Mononuclear cell (primary cell): ENCODE results near the gene AK4. TPM values are rescaled to one million over a fixed set of nuclear protein-coding genes. Genes with fewer than 3 reads are reported as not detected.
"Not testable (repeated sequence)": the region's sequence is repeated elsewhere in the genome, so short reads cannot be mapped to it uniquely, and the experiment has no call there.

Experiments
- H3K27me3 ChIP-seq: 2 replicates; pipeline ENCODE4 v1.6.0; 2011; ENCODE audit warnings: low read length, control low read depth; ENCODE audit not compliant: insufficient read depth
- H3K4me1 ChIP-seq: 2 replicates; pipeline ENCODE4 v1.5.1; 2011; ENCODE audit warnings: mild to moderate bottlenecking, low read length, control low read depth; ENCODE audit not compliant: insufficient read depth
- H3K4me3 ChIP-seq: 2 replicates; pipeline ENCODE4 v1.5.1; 2011; ENCODE audit warnings: mild to moderate bottlenecking, low read length, moderate library complexity
- H3K9me3 ChIP-seq: 2 replicates; pipeline ENCODE4 v1.5.1; 2011; ENCODE audit warnings: low read depth, mild to moderate bottlenecking, control low read depth, low read length
- total RNA-seq: library from RNA; depleted of rRNA; stranded (reverse); fragments of >200 nt; gene quantifications from one replicate; pipeline ENCODE4 v1.2.3, GENCODE V29; 2012

The AK4 gene
- total RNA-seq = 2.9 TPM

- Histone ChIP-seq H3K4me3 (peak within 1 kb of the TSS; percentile 46), H3K4me1 (peaks cover 18% of the 10 kb centered on the region), H3K27me3 (peaks cover 29% of the 10 kb centered on the region)
- not testable (repeated sequence) for H3K9me3 ChIP-seq
Measured at GRCh38 chr1:65148178-65148547, at the start of gene AK4. AK4 (plus strand) TSS chr1:65148203; CDS start chr1:65148408, 205 bp downstream.

- Histone ChIP-seq H3K9me3 (peaks cover 11% of the 10 kb centered on the region), H3K27me3 (no peaks in the 10 kb centered on the region), H3K4me1 (no peaks in the 10 kb centered on the region), H3K4me3 (no peak overlapping the region)
Measured at GRCh38 chr1:65103807-65104206, 44.2 kb upstream of the AK4 start.

DNA sequence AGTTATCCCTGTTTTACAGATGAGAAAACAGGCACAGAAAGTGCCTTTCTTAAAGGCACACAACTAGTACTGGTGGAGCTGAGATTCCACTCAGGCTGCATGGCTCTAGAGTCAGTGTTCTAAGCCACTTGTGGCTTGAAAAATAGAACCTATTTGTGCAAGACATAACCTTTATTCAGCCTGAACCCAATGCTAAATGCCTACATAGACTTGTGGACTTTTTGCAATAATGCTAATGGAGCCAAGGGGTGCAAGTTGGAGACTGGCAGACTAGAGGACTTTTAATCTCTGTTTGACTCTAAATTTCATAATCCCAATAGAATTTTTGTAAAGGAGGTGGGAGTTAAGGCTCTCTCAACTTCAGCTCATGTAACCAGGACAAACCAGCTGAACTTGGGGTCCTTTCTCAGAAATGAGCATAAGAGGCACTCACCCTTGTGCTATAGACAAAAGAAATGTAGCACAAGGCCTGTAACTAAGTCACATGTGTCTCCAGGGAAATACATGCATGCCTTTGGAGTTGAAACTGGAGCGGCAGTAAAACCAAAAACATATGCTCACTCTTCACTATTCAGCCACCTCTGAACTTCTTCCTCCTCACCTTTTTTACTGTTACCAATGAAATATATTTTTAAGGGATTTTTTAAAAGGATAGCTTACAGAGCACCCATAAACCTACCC is 43.0 kb upstream of the AK4 start:
- Histone ChIP-seq H3K4me3 (no peak overlapping the region), H3K4me1 (no peaks in the 10 kb centered on the region), H3K27me3 (no peaks in the 10 kb centered on the region), H3K9me3 (peaks cover 1% of the 10 kb centered on the region)

DNA sequence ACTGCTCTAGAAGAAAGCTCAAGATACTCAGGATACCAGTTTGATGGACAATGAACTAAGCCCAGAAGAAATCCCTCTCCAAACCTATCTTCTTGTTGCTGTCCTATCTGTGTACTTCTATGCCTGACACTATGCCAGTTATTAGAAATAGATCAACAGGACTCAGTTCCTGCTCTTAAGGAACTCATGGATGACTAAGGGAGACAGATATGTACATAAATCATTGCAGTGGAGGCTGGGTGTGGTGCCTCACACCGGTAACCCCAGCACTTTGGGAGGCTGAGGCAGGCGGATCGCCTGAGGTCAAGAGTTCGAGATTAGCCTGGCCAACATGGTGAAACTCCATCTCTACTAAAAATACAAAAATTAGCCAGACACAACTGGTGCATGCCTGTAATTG is 42.4 kb upstream of the AK4 start:
- Histone ChIP-seq H3K4me3 (no peak overlapping the region), H3K4me1 (no peaks in the 10 kb centered on the region), H3K9me3 (no peaks in the 10 kb centered on the region), H3K27me3 (no peaks in the 10 kb centered on the region)

DNA sequence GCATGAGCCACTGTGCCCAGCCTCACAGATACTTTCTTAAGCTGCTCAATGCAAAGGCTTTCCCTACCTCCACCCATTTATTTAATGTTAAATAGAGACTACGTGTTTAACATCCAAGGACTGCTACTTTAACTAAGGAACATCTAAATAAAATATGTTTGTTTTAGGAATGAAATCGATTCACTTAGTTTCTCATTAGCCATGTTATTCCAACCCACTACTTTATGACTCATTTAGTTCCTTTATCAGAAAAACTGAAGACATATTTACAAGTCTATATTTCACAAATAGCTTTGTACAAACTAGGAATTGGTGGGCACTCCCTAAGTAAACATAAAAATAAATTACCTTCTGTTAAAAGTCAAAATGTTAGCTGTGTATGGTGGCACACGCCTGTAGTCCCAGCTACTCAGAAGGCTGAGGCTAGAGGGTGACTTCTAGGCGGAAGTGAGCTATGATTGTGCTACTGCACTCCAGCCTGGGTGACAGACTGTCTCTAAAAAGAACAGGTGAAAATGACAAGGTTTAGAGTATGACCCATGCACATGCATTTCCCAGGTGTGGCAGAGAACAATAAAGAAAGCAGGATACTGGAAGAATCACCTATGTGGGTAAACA is 39.9 kb upstream of the AK4 start:
- H3K9me3 ChIP-seq = no peaks in the 10 kb centered on the region
- peaks cover 3% of the 10 kb centered on the region for H3K4me1 ChIP-seq
- no peak overlapping the region for H3K4me3 ChIP-seq
- no peaks in the 10 kb centered on the region for H3K27me3 ChIP-seq

DNA sequence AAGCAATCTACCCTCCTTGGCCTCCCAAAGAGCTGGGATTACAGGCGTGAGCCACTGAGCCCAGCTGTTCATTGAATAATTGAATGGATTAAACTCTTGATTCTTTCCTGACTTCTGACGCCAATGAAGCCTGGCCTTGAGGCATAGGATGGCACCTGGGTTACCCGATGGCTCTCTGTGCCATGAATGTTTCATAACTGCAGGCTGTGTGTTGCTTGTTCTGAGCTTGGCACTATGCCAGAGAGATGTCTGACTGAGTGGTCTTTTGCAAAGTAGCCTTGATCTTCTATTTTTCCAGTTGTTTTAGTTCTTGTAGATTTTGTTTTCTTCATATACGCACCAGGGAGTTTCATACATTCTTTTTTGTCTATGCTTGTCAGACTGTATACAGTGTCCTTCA is 38.5 kb upstream of the AK4 start:
- H3K9me3 ChIP-seq = no peaks in the 10 kb centered on the region
- no peaks in the 10 kb centered on the region for H3K27me3 ChIP-seq
- no peak overlapping the region for H3K4me3 ChIP-seq
- peaks cover 11% of the 10 kb centered on the region for H3K4me1 ChIP-seq

DNA sequence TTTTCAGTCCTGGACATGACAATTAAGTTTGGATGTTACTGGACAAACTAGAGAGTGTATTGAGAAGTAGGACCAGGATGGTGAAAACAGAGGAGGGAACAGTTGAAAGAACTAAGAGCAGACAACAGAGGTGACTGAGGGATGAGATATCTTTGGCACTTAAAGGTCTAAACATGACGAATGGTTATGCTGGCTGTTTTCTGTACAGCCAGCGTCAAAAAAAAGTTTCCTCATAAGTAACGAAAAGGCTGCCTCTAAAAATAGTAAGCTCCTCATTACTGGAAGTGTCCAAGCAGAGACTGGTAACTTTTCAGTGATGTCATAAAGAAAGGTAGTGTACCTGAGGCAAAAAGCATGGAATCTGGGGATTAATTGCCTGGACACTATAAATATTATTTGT is 35.2 kb upstream of the AK4 start:
- H3K27me3 ChIP-seq = no peaks in the 10 kb centered on the region
- no peak overlapping the region for H3K4me3 ChIP-seq
- no peaks in the 10 kb centered on the region for H3K9me3 ChIP-seq
- peaks cover 11% of the 10 kb centered on the region for H3K4me1 ChIP-seq

GRCh38 chr1:65113298-65113697 is 34.7 kb upstream of the AK4 start:
- H3K4me1 ChIP-seq = peaks cover 11% of the 10 kb centered on the region
- H3K27me3 ChIP-seq = no peaks in the 10 kb centered on the region
- H3K4me3 ChIP-seq = no peak overlapping the region
- H3K9me3 ChIP-seq = no peaks in the 10 kb centered on the region

DNA sequence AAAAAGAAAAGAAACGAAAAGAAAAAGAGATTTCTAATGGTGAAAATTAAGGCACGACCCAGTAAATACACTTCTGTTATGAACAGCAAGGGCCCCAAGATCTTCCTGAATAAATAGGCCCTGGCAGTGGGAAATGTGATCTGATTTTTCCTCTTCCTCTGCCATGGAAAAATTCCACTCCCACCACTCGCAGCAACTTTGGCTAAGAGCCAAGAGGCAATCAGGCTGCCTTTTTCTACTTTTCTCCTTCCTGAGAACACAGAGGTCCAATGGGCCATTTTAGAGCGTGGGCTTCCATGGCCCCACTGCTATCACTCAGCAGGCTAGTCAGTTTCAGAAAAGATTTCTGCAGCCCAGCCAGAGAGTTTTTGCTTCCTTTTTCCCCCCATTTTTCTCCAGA is 33.7 kb upstream of the AK4 start:
- no peaks in the 10 kb centered on the region for H3K9me3 ChIP-seq
- H3K4me3 ChIP-seq = no peak overlapping the region
- no peaks in the 10 kb centered on the region for H3K27me3 ChIP-seq
- H3K4me1 ChIP-seq = peaks cover 11% of the 10 kb centered on the region

DNA sequence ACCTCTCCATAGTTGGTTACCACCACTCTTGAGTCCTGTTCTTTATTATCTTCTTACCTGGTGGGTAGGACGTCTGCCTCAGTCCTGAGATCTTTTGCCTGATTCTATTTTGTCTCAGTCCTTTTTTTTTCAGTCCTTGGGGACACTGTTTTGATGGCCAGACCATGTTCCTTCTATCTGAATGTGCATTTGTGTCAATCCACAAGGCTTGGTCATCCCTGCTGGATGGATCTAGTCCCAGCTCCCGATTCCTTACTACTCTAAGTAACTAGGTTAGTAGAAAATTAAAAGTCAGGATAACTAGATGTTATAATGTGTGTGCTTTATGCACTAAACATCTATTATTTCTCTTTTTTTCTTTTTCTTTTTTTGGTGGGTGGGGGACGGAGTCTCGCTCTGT is 28.1 kb upstream of the AK4 start:
- H3K27me3 ChIP-seq = no peaks in the 10 kb centered on the region
- H3K4me3 ChIP-seq = no peak overlapping the region
- no peaks in the 10 kb centered on the region for H3K4me1 ChIP-seq
- no peaks in the 10 kb centered on the region for H3K9me3 ChIP-seq

DNA sequence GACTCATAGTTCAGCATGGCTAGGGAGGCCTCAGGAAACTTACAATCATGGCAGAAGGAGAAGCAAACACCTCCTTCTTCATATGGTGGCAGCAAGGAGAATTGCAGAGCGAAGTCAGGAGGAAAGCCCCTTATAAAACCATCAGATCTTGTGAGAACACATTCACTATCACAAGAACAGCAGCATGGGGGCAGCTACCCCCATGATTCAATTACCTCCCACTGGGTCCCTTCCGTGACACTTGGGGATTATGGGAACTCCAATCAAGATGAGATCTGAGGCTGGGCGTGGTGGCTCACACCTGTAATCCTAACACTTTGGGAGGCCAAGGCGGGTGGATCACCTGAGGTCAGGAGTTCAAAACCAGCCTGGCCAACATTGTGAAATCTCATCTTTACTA is 18.9 kb upstream of the AK4 start:
- not testable (repeated sequence) for H3K4me1 ChIP-seq, H3K9me3 ChIP-seq, H3K27me3 ChIP-seq, H3K4me3 ChIP-seq

DNA sequence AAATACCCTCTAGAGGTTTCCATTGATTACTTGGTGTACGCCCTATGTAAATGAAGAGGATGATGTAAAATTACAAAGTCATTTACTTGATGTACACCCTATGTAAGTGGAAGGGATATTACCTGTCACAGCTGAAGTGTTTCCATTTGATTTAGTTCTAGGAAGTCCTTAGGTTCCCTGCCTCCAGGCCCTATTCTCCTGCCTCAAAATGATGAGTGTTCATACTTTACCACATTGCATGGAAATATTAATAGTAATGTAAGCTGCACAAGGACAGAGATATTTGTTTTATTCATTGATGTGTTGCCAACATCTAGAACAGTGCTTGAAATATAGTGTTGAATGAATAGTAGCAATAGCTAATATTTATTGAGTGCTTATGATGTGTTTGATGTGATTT is 9.5 kb upstream of the AK4 start:
- H3K27me3 ChIP-seq = no peaks in the 10 kb centered on the region
- H3K9me3 ChIP-seq = no peaks in the 10 kb centered on the region
- H3K4me1 ChIP-seq = peaks cover 5% of the 10 kb centered on the region
- no peak overlapping the region for H3K4me3 ChIP-seq

DNA sequence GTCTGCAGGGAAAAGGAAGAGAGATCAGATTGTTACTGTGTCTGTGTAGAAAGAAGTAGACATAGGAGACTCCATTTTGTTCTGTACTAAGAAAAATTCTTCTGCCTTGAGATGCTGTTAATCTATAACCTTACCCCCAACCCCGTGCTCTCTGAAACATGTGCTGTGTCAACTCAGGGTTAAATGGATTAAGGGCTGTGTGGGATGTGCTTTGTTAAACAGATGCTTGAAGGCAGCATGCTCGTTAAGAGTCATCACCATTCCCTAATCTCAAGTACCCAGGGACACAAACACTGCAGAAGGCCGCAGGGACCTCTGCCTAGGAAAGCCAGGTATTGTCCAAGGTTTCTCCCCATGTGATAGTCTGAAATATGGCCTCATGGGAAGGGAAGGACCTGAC is 8.2 kb upstream of the AK4 start:
- not testable (repeated sequence) for H3K4me1 ChIP-seq, H3K9me3 ChIP-seq, H3K27me3 ChIP-seq, H3K4me3 ChIP-seq

GRCh38 chr1:65141394-65141793 is 6.6 kb upstream of the AK4 start:
- no peak overlapping the region for H3K4me3 ChIP-seq
- H3K27me3 ChIP-seq = peaks cover 6% of the 10 kb centered on the region
- H3K9me3 ChIP-seq = no peaks in the 10 kb centered on the region
- H3K4me1 ChIP-seq = peaks cover 5% of the 10 kb centered on the region

- Histone ChIP-seq H3K4me3 (no peak overlapping the region), H3K4me1 (peaks cover 9% of the 10 kb centered on the region), H3K27me3 (peaks cover 11% of the 10 kb centered on the region), H3K9me3 (no peaks in the 10 kb centered on the region)
Measured at GRCh38 chr1:65141918-65142317, 6.1 kb upstream of the AK4 start.

- not testable (repeated sequence) for H3K4me3 ChIP-seq, H3K9me3 ChIP-seq
- Histone ChIP-seq H3K27me3 (peaks cover 15% of the 10 kb centered on the region), H3K4me1 (peaks cover 14% of the 10 kb centered on the region)
Measured at GRCh38 chr1:65143112-65143658, 4.8 kb upstream of the AK4 start.
